ENCODE measurements around the gene SPATA13.

- TF ChIP-seq, protein P1, sequence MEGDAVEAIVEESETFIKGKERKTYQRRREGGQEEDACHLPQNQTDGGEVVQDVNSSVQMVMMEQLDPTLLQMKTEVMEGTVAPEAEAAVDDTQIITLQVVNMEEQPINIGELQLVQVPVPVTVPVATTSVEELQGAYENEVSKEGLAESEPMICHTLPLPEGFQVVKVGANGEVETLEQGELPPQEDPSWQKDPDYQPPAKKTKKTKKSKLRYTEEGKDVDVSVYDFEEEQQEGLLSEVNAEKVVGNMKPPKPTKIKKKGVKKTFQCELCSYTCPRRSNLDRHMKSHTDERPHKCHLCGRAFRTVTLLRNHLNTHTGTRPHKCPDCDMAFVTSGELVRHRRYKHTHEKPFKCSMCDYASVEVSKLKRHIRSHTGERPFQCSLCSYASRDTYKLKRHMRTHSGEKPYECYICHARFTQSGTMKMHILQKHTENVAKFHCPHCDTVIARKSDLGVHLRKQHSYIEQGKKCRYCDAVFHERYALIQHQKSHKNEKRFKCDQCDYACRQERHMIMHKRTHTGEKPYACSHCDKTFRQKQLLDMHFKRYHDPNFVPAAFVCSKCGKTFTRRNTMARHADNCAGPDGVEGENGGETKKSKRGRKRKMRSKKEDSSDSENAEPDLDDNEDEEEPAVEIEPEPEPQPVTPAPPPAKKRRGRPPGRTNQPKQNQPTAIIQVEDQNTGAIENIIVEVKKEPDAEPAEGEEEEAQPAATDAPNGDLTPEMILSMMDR (IDR thresholded peaks at IDR 0.05), result no peak
- no peak for TF ChIP-seq POLR2A (IDR thresholded peaks at IDR 0.05)
These were observed 7.3 kb downstream of the SPATA13 start for GRCh38 chr13:24167666-24168391.

Data from uterus (tissue), 2 donors.